ENCODE measurements around the gene GLIS2.
A peak's percentile ranks its signal among the peaks of the same experiment; 100 is the strongest.
"Not testable (repeated sequence)": the region's sequence is repeated elsewhere in the genome, so short reads cannot be mapped to it uniquely, and the experiment has no call there.

Gene GLIS2

DNA sequence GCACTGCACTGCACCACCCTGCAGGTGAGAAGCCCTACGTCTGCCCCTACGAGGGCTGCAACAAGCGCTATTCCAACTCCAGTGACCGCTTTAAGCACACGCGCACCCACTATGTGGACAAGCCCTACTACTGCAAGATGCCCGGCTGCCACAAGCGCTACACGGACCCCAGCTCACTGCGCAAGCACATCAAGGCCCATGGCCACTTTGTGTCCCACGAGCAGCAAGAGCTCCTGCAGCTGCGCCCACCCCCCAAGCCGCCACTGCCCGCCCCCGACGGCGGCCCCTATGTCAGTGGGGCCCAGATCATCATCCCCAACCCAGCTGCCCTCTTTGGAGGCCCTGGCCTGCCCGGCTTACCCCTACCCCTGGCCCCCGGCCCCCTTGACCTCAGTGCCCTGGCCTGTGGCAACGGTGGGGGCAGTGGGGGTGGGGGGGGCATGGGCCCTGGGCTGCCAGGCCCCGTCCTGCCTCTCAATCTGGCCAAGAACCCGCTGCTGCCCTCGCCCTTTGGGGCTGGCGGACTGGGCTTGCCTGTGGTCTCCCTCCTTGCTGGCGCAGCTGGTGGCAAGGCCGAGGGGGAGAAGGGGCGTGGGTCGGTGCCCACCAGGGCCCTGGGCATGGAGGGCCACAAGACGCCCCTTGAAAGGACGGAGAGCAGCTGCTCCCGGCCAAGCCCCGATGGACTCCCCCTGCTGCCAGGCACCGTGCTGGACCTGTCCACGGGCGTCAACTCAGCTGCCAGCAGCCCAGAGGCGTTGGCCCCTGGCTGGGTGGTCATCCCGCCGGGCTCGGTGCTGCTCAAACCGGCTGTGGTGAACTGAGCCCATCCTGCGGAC is 21.1 kb downstream of the GLIS2 start:
- no peak for DNase-seq (ENCODE audit: low spot score)

DNA sequence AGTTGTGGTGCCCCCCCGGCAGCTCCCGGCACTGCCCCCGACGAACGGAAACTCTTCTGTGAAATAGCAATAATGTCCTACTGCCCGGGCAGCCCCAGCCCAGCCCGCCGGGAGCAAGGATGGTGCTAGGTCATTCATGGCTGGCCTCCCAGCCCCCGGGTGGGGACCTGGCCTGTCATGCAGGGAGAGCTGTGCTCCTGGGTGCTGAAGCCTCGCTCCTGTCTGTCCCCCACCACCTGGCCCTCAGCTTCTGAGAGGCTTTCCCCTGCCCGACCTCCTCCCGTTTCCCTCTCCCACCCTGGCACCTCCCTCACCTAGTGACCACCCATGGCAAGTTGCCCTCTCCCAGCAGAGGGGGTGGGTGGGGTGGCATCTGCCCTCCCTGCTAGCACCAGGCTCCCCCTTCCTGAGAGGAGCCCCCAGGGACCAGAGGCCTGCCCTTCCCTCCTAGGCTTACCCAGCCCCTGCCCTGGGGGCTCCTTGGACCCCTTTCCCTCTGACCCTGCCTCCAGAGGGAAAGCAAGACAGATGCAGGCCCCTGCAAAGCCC is 21.7 kb downstream of the GLIS2 start:
- no peak for DNase-seq (ENCODE audit: low spot score)

DNA sequence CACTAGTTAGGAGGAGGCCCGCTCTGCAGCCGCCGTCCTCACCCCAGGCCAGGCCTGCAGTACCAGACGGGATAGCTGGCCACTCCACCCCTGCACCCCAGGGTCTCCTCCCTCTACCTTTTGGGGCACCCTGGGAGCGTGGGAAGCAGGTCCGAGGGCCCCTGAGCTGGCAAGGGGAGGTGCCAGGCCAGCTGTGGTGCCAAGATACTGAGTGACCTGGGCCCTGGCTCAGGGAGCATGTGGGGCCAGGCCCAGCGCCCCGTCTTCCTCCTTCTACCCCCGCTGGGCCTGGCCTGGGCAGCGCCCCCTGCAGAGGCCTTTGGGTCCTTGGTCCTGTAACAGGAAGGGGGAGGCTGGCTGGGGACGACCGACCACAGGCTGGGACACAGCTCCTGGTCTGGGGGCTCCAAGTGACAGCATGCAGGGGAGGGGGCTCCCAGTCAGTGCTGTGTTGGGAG is 22.3 kb downstream of the GLIS2 start:
- no peak for DNase-seq (ENCODE audit: low spot score)

DNA sequence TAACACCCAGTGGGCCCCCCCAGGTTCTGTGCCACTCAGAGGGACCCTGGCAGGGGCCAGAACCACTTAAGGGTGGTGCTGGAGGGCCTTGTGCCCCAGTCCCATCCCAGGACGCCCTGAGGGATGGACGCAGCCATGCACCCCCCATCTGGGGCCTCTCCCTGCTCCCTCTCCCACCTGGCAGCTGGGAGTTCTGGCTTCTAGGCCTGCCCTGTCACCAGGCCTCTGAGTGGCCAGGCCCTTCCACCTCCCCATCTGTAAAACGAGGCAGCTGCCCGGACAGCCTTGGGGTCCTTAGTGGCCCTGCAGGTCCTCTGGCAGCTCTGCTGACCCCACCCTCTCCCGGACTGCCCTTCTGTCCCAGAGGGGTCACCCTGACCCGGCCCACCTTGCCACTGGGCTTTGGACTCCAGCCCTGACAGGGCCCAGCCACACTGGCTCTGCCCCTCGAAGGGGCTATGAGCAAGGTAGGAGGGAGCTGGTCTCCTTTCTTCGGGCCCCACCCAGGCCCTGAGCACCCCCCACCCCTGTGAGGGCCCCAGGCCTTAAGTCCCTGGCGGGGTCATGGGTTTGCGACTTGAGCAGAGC is 22.9 kb downstream of the GLIS2 start:
- DNase-seq (ENCODE audit: low spot score), result no peak

DNA sequence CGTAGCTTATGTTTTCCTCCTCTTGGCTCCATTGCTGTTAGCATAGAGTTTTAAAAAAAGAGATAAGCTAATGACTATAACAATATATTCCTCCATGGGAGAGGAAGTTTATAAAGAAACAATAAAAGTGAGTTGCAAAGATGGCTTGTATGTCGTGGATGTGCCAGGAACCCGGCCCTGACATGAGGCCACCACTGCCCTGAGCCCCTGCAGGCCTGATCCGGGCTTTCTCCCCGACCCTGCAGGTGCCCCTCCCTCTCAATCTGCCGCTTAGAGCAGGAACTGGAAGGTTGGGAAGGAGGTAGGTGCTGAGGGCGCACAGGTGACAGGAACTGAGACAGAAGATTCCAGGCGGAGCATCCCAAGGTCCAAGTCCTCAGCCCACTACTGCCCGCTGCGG is 23.6 kb downstream of the GLIS2 start:
- no peak for DNase-seq (ENCODE audit: low spot score)

DNA sequence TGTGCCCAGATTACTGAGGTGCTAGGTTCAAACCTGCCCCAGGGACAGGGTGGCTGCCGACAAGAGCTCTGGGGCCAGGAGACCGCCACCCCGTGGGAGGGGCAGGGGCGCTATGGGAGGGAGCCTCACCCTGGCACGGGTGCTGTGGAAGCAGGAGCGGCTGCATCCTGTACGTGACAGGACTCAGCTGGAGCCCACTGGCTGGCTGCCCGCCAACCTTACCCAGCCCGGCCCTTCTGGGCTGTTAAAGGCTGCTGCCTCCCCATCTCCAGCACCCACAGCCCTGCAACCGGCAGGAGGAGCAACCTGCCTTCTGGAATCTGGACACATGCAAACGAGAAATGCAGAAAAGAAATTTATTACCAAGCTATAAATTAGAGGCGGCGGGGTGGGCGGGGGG is 24.0 kb downstream of the GLIS2 start:
- DNase-seq (ENCODE audit: low spot score), result no peak

DNA sequence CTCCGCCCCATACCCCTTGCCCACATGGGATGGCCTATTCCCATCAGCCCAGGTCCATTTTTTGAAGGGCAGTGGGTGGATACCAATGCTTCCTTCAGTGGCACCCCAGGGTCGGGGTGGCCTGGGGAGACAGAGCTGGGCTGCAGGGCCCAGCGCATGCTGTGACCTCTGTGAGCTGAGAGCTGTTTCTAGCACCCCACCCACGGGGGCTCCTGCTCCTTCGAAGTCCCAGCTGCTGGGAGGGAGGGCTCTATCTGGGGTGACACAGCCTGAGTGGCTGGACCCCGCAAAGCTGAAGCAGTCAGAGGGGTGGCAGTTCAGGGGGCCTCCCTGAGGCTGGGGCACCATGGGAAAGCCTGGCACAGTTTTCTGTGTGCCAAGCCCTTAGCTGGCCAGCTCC is 24.6 kb downstream of the GLIS2 start:
- DNase-seq (ENCODE audit: low spot score), result no peak

DNA sequence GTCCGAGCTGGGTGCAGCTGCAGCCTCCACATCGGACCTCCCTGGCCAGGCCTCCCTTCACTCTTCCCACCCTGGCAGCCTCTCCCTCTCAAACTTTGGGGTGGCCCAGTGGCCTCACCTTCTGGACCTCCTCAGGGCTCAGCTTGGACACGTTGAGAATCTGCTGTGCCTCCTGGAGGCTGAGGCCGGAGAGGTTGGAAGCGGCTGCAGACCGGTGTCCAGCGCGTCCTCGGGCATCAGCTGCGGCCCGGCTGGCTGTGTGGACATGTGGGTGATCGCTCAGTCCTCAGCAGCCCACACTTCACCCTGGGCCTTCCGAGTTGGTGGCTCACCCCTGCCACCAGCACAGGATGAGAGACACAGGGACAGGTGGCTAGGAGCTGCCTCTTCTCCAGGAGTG is 25.4 kb downstream of the GLIS2 start:
- DNase-seq (ENCODE audit: low spot score), result no peak

DNA sequence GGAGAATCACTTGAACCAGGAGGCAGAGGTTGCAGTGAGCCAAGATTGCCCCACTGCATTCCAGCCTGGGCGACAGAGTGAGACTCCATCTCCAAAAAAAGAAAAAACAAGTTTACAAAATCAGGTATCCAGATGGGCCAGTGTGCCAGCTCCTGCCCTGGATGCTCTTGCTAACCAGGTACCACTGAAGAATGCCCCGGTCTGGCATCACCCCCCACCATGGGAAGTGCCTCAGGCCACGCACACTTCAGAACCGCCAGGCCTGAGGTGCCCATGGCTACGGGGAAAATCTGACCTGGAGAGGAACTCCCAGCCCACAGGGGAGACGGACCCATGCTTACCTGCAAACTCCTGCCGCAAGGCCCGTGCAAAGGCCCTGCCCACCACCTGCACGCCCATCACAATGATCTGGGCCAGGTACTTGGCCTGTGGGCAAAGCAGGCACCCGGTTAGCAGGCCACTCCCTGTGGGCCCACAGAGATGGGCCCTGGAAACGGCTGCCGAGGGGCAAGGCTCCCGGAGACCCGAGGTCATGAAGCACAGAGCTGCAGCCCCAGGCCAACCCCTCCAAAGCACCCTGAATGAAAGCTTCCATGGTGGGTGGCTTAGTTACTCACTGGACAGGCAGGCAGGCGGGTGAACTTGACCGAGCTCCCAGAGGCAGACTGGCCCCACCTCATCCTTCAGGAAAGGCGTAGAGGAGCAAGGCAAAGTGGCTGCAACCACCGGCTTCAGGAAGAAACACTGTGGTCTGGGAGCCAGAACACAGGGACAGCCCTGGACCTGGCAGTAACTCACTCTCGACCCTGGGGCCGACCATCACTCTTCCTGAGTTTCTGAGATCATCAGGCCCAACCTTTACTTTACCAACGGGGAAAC is 27.2 kb downstream of the GLIS2 start:
- DNase-seq (ENCODE audit: low spot score), result no peak

DNA sequence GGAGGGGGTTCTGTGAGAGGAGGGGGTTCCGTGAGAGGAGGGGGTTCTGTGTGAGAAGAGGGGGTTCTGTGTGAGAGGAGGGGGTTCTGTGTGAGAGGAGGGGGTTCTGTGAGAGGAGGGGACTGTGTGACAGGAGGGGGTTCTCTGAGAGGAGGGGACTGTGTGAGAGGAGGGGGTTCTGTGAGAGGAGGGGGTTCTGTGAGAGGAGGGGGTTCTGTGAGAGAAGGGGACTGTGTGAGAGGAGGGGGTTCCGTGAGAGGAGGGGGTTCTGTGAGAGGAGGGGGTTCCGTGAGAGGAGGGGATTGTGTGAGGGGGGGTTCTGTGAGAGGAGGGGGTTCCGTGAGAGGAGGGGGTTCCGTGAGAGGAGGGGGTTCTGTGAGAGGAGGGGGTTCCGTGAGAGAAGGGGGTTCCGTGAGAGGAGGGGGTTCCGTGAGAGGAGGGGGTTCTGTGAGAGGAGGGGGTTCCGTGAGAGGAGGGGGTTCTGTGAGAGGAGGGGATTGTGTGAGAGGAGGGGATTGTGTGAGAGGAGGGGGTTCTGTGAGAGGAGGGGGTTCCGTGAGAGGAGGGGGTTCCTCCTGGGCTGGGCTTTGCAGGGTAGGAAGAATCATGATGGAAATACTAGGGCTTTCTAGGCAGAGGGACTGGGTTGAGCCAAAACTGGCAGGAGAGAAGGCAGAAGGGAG is 28.6 kb downstream of the GLIS2 start:
- not testable (repeated sequence) for DNase-seq (ENCODE audit: low spot score)

DNA sequence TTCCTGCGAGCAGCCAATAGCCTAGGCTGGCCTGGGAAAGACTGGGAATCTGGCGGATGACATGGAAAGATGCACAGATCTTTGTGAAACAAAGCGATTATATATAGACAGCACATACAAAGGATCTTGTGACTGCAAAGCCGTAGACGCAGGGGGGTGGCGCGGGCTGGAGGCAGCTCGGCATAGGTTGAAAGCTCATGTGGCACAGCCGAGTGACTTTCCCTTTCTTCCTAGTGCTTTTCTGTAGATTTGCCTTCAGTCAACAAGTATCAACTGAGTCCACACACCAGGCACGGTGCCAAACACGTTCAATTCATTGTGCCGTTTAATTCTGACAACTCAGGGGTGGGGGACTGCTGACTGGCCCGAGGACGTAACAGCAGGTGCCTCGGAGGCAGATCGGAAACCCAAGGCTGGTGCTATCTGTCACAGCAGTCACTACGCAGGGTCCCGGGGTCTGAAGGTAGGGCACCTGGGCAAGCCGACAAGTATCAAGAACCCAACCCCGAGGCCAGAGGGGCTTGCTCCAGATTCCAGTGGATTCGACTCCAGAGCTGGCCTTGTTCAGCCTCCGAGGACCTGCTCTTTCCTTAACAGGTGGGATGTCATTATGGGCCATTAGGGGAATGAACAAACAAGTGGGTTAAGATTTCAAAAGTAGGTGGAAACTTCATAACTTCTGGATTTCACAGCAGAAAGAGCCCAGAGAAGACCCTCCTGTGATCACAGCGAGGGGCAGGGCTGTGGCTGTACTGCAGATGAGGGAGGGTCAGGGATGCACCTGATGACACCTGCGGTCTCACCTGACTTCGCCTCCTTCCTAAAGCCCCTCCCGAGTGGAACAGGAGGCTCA is 29.3 kb downstream of the GLIS2 start:
- no peak for DNase-seq (ENCODE audit: low spot score)

DNA sequence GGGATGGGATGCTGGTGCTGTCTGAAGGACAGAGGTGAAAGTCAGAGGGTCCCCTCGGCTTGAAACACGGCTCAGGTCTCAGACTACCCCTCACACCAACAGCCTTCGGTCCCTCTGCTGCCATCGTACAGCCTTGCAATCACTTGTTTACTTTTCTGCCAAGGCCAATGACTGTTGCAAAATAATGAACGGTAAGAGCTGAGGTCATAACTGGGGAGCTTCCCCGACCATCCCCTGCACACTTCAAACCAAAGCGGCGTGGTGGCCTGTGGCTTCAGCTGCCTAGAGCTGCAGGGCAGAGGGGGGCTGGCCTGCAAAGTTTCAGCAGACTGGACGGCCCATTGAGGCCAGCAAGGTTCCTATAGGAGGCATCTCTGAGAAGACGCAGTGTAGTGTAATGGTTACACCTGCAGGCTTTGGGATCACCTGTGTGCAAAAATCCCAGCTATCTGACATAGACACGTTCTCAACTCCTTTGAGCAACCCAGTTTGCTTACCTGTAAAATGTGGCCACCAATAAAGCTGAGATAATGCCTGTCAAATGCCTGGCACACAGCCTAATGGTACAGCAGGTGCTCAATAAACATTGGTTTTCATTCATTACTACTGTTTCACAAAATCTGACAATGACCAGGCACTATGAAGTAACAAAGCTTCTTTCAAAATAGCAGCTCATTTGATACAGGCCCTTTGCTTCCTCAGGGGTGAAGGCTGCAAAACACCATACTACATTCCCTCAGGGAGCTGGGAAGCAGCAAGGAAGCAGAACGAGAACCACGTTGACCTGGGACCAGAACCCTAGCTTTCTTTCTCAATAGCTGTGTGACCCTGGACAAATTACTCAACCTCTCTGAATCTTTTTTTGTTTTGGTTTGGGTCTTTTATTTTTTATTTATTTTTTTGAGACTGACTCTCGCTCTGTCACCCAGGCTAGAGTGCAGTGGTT is 30.2 kb downstream of the GLIS2 start:
- DNase-seq (ENCODE audit: low spot score), result no peak

DNA sequence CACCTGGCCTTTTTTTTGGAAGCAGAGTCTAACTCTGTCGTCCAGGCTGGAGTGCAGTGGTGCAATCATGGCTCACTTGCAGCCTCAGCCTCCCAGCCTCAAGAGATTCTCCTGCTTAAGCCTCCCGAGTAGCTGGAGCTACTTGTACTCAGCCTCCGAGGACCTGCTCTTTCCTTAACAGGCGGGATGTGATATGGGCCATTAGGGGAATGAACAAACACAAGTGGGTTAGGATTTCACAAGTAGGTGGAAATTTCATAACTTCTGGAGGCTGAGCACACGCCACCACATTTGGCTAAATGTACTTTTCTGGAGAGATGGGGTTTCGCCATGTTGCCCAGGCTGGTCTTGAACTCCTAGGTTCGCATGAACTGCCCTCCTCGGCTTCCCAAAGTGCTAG is 31.1 kb downstream of the GLIS2 start:
- DNase-seq (ENCODE audit: low spot score), result no peak

DNA sequence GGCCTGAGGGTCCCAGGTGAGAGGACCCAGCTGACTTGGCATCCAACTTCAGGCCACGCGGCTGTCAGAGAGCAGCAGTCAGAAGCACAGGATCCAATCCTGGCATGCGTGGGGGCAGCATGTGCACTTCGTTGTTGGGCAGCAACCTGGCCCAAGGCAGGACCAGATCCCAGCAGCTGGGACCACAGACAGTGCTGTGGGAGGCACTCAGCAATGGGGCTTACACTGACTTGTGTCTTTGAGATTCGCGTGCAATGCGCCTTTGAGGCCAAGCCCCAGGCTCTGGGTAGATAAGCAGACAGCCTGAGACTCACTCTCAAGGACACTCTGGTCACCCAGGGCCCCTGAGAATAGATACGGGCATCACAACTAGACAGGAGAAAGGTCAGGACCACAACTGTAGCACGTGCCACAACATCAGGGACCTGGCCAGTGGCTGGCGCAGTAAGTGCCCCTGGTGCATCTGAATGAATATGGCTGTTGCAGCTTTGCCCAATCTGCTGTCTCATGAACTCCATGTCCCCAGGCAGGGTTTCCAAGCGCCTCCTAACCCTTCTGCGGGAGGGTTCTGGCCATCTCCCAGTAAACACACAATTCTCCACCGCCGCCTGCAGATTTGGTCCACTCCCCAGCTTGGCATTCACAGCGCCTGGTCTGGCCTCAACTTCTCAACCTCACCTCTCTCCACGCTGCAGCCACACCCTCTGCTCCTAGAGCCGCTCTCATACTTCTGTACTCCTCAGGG is 32.1 kb downstream of the GLIS2 start:
- no peak for DNase-seq (ENCODE audit: low spot score)

DNA sequence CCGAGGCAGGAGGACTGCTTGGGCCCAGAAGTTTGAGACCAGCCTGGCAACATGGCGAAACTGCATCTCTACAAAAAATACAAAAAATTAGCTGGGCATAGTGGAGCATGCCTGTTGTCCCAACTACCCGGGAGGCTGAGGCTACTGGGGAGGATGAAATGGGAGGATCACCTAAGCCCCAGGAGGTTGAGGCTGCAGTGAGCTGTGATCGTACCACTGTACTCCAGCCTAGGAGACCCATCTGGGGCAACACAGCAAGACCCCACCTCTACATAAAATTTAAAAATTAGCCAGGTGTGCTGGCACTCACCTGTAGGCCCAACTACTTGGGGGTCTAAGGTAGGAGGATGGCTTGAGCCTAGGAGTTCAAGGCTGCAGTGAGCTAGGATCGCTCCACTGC is 33.5 kb downstream of the GLIS2 start:
- DNase-seq (ENCODE audit: low spot score), result no peak

DNA sequence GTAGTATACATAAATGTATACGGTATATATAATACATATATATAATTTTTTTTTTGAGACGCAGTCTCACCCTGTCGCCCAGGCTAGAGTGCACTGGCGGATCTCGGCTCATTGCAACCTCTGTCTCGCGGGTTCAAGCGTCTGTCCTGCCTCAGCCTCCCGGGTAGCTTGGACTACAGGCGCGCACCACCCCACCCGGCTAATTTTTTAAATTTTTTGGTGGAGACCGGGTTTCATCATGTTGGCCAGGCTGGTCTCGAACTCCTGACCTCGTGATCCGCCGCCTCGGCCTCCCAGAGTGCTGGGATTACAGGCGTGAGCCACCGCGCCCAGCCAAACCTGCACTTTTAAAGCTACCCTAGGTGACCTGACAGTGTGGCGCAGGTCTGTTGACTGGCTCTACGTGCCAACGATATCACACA is 34.5 kb downstream of the GLIS2 start:
- no peak for DNase-seq (ENCODE audit: low spot score)

DNA sequence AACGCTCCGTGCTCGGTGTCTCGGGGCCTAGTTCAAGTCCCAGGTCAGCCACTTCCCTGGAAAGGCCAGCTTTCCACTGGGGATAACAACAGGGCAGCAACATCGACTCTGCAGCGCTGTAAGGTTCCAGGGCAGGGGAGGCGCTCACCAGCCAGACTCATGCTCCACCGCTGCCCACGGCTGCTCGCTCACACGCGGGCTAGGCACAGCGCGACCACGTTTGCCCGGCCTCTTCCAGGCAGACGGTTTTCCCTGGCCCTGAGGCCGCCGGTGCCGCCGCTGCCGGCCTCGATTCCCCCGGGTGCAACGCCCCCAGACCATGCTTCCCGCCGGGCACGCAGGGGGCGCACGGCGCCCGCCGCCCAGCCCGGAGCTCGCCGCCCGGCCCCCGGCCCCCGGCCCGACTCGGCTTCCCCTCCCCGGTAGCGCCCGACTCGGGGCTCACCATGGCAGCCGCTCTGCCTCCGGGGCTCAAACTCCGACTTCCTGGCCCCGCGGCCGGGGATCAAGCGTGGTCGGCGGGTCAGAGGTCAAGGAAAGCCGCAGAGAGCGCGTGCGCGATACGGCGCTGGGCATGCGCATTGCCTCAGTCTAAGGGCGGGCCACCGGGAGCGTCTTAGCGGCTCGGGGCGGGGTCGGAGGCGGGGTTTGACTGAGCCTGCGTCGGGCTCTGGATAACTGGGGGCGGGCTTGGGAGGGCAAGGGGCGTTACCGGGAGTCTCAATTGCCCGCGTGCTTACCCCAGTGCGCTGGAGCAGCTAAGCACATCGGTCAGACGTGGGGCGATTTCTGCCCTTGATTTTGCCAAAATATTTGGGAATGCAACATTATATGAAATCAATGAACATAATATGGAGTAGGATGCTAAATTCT is 35.2 kb downstream of the GLIS2 start, which contains the start of gene PAM16:
Gene PAM16 (minus strand): TSS at position 535 of the 873 bp plus-strand sequence. CDS start 87 bp downstream, at position 448.
- peak; percentile 98 for DNase-seq (ENCODE audit: low spot score)

DNA sequence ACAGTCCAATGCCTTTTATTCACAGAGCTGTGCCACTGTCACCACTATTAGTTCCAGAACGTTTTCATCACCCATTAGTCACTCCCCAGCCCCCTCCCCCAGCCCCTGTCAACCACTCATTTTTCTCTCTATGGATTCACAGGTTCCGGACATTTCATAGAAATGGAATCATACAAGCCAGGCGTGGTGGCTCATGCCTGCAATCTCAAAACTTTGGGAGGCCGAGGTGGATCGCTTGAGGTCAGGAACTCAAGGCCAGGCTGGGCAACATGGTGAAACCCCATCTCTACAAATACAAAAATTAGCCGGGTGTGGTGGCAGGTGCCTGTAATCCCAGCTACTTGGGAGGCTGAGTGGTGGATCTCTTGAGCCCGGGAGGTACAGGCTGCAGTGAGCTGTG is 36.0 kb downstream of the GLIS2 start:
- no peak for DNase-seq (ENCODE audit: low spot score)

Data from CD4-positive, alpha-beta T cell treated with Interleukin-6 at 100 ng/mL for 8 hours (primary cell).